Natural killer cell treated with Interleukin-12 subunit alpha and Interleukin-12 subunit beta and Interleukin-15 and Interleukin-18, amount 100 ng/mL, for 72 hours (primary cell): Measurements from ENCODE around the gene PUM1. TPM values are rescaled to one million over a fixed set of nuclear protein-coding genes. Genes with fewer than 3 reads are reported as not detected.
A peak's percentile ranks its signal among the peaks of the same experiment; 100 is the strongest.

Source experiments
- ATAC-seq, 2 donors: fragments of 150-1000 bp; cut with Tn5 transposase in 1 of 2; sonication (Bioruptor Pico), chemical (Tn5 transposase) in 1 of 2; 2 replicates each; pipeline ENCODE4 v1.10.0; 2021
- DNase-seq: peaks from one replicate; pipeline ENCODE4 v3.0.0; 2022; ENCODE audit warnings: low spot score
- H3K27ac Mint-ChIP-seq, 2 donors: 1 replicate in 1 of 2; 2 replicates in 1 of 2; pipeline ENCODE4 v1.8.0; 2022; ENCODE audit warnings: mixed read lengths in 2 of 2, mild to moderate bottlenecking in 1 of 2, moderate library complexity in 1 of 2
- H3K27me3 Mint-ChIP-seq, 2 donors: 1 replicate in 1 of 2; 2 replicates in 1 of 2; pipeline ENCODE4 v1.8.0; 2022; ENCODE audit warnings: mixed read lengths in 2 of 2
- H3K36me3 Mint-ChIP-seq: one replicate; pipeline ENCODE4 v1.8.0; 2022; ENCODE audit warnings: mixed read lengths
- H3K4me1 Mint-ChIP-seq, 2 donors: 1 replicate in 1 of 2; 2 replicates in 1 of 2; pipeline ENCODE4 v1.8.0; 2022; ENCODE audit warnings: low read depth in 2 of 2, mixed read lengths in 2 of 2, mild to moderate bottlenecking in 1 of 2
- H3K4me3 Mint-ChIP-seq: one replicate; pipeline ENCODE4 v1.8.0; 2022; ENCODE audit warnings: mixed read lengths
- H3K9me3 Mint-ChIP-seq: 2 replicates; pipeline ENCODE4 v1.8.0; 2022; ENCODE audit warnings: mixed read lengths
- total RNA-seq, 2 donors: library from RNA; stranded (reverse); gene quantifications; one replicate each; pipeline ENCODE4 v1.2.3, GENCODE V29; 2022

Gene PUM1
- total RNA-seq, 2 donors from 2014 or later, result 134 to 180 TPM

DNA sequence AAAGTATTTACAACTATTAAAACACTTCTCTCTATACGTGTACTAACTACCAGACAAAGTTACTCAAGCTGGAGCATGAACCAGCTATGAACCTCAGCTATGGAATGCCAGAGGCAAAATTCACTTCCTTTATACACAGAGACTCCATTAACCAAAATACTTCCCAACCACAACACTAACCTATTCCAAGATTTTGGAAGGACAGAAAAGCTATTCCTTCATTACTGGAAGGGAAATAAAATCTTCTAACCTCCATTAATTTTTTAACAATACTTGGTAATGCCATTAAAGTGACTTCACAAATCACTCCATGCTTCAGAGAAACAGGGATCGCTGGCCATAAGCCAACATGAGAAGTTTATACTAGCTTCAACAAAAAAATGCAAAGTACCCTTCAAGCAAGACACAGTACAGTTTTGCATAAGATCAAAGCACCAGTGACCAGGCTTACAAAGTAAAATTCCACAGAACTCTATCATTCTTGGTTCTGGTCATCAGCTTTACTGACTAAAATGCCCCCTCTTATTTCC lies 58.0 kb downstream of the PUM1 start:
- peak overlapping the region; percentile 6 to 73 for H3K27ac Mint-ChIP-seq
- H3K9me3 Mint-ChIP-seq, result no peaks in the 10 kb centered on the region
- H3K4me3 Mint-ChIP-seq, result no peak overlapping the region
- H3K36me3 Mint-ChIP-seq, result peaks cover 8% of the 10 kb centered on the region
- H3K4me1 Mint-ChIP-seq, result peaks cover 50 to 52% of the 10 kb centered on the region in 2 donors
- DNase-seq, result no peak
- H3K27me3 Mint-ChIP-seq, result no peaks in the 10 kb centered on the region
- no peak for ATAC-seq

DNA sequence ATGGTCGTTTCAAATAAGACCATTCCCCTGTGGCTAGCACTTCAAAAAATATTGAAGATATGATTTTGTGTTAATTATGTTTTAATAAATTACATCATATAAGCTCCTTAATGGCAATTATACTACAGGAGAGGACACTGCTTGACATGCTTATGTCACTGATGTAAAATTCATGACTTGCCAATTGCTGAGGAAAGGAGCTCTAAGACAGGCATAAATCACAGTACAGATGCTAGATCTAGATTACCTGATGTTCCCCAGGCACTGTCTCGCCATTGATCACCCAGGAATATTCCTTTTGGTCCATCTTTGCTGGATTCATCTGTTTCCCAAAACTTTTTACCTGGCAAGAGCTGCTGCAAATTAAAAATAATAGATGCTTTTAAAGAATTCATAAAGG lies 58.8 kb downstream of the PUM1 start:
- H3K9me3 Mint-ChIP-seq, result no peaks in the 10 kb centered on the region
- H3K27ac Mint-ChIP-seq, result no peak overlapping the region
- H3K4me1 Mint-ChIP-seq, result peaks cover 44 to 48% of the 10 kb centered on the region in 2 donors
- H3K4me3 Mint-ChIP-seq, result no peak overlapping the region
- H3K27me3 Mint-ChIP-seq, result no peaks in the 10 kb centered on the region
- no peak for DNase-seq
- ATAC-seq, result no peak
- peaks cover 8% of the 10 kb centered on the region for H3K36me3 Mint-ChIP-seq

DNA sequence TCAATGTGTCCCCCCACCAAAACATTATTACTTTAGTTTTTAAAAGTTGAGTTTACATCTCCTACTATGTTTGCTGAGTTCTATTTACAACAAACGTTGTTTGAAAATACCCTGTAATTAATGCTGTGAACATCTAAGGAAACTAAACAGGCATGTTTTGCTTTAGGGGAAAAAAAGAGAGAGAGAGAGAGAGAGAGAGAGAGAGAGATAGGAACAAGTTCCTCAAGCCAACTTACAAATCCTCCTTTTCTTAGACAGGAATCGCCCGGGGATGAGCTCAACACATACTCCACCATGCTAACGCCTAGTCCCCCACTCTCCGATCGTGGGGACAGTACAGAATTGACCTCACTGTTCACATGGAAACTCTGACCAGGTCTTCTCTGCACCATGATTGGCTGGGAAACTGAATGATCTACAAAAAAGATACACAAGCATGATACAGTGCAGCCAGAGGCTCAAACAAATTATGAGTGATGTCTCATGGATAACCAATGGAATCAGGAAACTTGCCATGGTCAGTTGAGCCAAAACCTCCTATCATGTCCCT lies 59.8 kb downstream of the PUM1 start:
- DNase-seq, result no peak
- peak overlapping the region in 1 of 2 donors; percentile 56 for H3K27ac Mint-ChIP-seq
- no peaks in the 10 kb centered on the region for H3K27me3 Mint-ChIP-seq
- peaks cover 39 to 43% of the 10 kb centered on the region in 2 donors for H3K4me1 Mint-ChIP-seq
- no peak overlapping the region for H3K4me3 Mint-ChIP-seq
- H3K9me3 Mint-ChIP-seq, result no peaks in the 10 kb centered on the region
- H3K36me3 Mint-ChIP-seq, result peaks cover 8% of the 10 kb centered on the region
- no peak for ATAC-seq

DNA sequence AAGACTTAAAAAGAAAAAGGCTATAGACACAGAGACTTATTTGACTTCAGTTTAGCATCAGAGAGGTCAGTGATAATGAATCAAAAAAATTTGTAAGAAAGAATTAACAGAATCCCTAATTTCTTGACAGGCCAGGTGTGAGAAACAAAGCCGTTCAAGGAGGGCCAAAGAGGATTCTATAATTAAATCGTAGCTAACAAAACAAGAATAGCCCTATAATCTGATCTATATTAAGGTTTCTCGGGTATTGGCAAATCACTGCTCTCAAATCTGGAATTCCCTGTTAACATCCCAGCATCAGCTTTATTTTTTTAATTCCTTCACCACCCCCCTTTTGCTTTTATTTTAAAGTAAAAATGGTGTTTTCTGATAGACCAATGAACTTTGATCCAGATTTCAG lies 60.3 kb downstream of the PUM1 start:
- DNase-seq (no peak), ATAC-seq (no peak)
- H3K27me3 Mint-ChIP-seq, result no peaks in the 10 kb centered on the region
- H3K4me3 Mint-ChIP-seq, result no peak overlapping the region
- H3K36me3 Mint-ChIP-seq, result peaks cover 8% of the 10 kb centered on the region
- peaks cover 34 to 38% of the 10 kb centered on the region in 2 donors for H3K4me1 Mint-ChIP-seq
- peak overlapping the region in 1 of 2 donors; percentile 56 for H3K27ac Mint-ChIP-seq
- no peaks in the 10 kb centered on the region for H3K9me3 Mint-ChIP-seq

DNA sequence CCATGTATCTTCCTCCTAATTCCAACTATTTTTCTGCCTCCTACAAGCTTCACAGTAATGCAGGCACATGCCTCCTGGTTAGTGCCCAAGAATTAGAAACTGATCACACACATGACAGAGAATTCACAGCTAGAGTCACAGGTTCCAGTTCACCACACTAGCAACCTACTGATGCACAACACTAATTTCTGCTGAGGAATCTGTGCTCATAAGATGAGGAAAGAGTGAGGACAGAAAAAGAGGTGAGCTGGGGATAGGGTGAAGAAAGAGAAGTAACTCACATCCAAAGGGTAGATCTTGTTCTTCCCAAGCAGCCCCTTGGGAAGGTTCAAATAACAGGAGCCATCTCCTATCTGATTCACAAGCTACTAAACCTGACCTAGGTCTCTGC lies 61.3 kb downstream of the PUM1 start:
- H3K36me3 Mint-ChIP-seq, result peaks cover 8% of the 10 kb centered on the region

DNA sequence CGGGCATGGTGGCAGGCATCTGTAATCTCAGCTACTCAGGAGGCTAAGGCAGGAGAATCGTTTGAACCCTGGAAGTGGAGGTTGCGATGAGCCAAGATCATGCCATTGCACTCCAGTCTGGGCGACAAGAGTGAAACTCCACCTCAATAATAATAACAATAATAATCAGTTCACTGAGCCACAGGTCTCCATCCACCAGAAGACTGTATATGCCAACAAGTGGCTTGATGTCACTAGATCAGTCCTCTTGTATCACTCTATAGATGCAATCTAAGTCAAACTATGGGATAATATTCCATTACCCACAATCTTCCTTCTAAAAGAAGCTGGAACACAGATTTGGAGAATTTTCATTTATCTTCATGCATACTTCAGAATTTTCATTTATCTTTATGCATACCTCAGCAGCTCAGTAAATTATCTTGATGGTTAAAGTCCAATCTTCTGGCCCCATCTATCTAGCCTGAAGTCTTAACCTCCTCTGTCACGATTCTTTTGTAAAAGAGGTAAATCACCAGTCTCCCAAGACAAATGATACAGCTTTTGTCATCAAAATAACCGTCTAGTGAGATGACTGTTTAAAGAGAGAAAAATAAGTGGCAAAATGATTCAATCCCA lies 61.8 kb downstream of the PUM1 start:
- H3K27ac Mint-ChIP-seq, result peak overlapping the region in 1 of 2 donors; percentile 41
- H3K27me3 Mint-ChIP-seq, result no peaks in the 10 kb centered on the region
- peaks cover 23 to 27% of the 10 kb centered on the region in 2 donors for H3K4me1 Mint-ChIP-seq
- no peak overlapping the region for H3K4me3 Mint-ChIP-seq
- H3K9me3 Mint-ChIP-seq, result no peaks in the 10 kb centered on the region
- H3K36me3 Mint-ChIP-seq, result peaks cover 8% of the 10 kb centered on the region
- ATAC-seq, result no peak
- no peak for DNase-seq

More for the DNA sequence above, 61.3 kb downstream of the PUM1 start:
- no peak for ATAC-seq
- H3K9me3 Mint-ChIP-seq, result no peaks in the 10 kb centered on the region
- H3K4me1 Mint-ChIP-seq, result peaks cover 24 to 29% of the 10 kb centered on the region in 2 donors
- H3K27me3 Mint-ChIP-seq, result no peaks in the 10 kb centered on the region
- no peak for DNase-seq
- peak overlapping the region in 1 of 2 donors; percentile 41 for H3K27ac Mint-ChIP-seq
- no peak overlapping the region for H3K4me3 Mint-ChIP-seq

DNA sequence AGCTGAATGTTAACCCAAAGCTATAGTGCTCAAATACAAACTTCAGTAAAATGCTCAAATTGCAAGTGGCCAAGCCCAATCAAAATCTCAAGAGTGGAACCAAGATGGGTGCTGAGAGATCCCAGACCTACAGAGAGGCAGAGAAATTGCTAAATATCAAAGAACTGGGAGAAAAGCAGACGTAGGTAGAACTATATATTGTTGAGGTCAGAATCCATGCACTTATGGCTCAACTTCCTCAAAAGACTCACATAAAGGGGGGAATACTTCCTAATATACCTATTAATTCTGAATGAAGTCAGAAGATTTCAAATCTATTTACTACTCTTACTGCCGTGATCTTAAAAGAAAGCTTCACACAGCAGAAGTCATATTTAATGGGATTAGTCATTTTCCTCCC lies 65.2 kb downstream of the PUM1 start:
- Mint-ChIP-seq H3K27ac (no peak overlapping the region), H3K36me3 (peaks cover 10% of the 10 kb centered on the region), H3K27me3 (no peaks in the 10 kb centered on the region)

DNA sequence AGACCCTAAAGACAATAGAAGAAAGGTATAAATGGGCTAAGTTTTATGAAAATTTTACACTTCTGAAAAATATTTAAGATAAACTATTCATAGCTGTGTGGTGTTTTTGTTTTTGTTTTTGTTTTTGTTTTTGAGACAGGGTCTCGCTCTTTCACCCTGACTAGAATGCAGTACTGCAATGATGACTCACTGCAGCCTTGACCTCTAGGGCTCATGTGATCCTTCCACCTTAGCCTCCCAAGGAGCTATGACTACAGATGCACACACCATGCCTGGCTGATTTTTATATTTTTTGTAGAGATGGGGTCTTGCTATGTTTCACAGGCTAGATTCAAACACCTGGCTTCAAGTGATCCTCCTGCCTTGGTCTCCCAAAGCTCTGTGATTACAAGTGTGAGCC lies 66.6 kb downstream of the PUM1 start:
- H3K9me3 Mint-ChIP-seq, result no peaks in the 10 kb centered on the region

More for the DNA sequence above, 65.2 kb downstream of the PUM1 start:
- Mint-ChIP-seq H3K9me3 (no peaks in the 10 kb centered on the region), H3K4me1 (peaks cover 24 to 27% of the 10 kb centered on the region in 2 donors), H3K4me3 (no peak overlapping the region)
- DNase-seq (no peak), ATAC-seq (no peak)

DNA sequence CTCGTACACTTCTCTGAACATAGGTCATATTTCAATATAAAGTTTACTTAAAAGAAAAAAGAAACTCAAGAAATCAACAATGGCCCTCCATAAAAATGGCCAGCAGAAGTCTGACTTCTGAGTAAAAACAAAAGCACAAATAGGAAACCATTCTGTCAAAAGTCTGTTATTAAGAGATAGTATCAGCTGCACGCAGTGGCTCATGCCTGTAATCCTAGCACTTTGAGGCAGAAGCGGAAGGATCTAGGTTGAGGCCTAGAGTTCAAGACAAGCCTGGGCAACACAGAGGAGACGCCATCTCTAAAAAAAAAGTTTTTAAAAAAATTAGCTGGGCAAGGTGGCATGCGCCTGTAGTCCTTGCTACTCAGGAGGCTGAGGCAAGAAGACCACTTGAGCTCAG lies 67.3 kb downstream of the PUM1 start:
- no peak overlapping the region for H3K4me3 Mint-ChIP-seq
- ATAC-seq (no peak), DNase-seq (no peak)
- peaks cover 18% of the 10 kb centered on the region for H3K36me3 Mint-ChIP-seq
- H3K9me3 Mint-ChIP-seq, result no peaks in the 10 kb centered on the region
- H3K27me3 Mint-ChIP-seq, result no peaks in the 10 kb centered on the region
- H3K27ac Mint-ChIP-seq, result no peak overlapping the region
- H3K4me1 Mint-ChIP-seq, result peaks cover 29 to 30% of the 10 kb centered on the region in 2 donors

More for the DNA sequence above, 66.6 kb downstream of the PUM1 start:
- DNase-seq (no peak), ATAC-seq (no peak)
- Mint-ChIP-seq H3K4me3 (no peak overlapping the region), H3K27ac (no peak overlapping the region), H3K4me1 (peaks cover 31 to 32% of the 10 kb centered on the region in 2 donors), H3K36me3 (peaks cover 18% of the 10 kb centered on the region), H3K27me3 (no peaks in the 10 kb centered on the region)

DNA sequence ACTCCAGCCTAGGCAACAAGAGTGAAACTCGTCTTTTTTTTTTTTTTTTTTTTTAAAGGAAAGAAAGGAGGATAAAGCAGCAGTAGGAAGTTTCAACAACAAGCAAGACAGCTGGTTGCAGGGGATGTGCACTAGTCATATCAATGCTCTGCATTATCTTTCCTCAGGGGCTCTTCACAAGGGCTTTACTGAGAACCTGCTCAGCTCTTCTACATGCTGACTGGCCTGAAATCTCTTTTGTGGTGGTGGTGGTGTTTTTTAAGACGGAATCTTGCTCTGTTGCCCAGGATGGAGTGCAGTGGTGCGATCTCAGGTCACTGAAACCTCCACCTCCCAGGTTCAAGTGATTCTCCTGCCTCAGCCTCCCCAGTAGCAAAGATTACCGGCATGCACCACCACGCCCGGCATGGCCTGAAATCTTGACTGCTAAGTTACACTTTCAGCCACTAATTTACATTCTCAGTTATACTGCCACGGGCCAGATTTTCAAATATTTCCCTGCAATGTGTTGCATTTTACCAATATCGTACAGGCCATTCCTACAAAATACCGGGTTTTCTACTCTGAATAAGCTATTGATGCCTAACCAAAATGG lies 68.0 kb downstream of the PUM1 start:
- peaks cover 18% of the 10 kb centered on the region for H3K36me3 Mint-ChIP-seq
- no peak for DNase-seq
- H3K9me3 Mint-ChIP-seq, result no peaks in the 10 kb centered on the region
- H3K4me3 Mint-ChIP-seq, result no peak overlapping the region
- peaks cover 25 to 33% of the 10 kb centered on the region in 2 donors for H3K4me1 Mint-ChIP-seq
- no peak for ATAC-seq
- no peak overlapping the region for H3K27ac Mint-ChIP-seq
- H3K27me3 Mint-ChIP-seq, result no peaks in the 10 kb centered on the region

DNA sequence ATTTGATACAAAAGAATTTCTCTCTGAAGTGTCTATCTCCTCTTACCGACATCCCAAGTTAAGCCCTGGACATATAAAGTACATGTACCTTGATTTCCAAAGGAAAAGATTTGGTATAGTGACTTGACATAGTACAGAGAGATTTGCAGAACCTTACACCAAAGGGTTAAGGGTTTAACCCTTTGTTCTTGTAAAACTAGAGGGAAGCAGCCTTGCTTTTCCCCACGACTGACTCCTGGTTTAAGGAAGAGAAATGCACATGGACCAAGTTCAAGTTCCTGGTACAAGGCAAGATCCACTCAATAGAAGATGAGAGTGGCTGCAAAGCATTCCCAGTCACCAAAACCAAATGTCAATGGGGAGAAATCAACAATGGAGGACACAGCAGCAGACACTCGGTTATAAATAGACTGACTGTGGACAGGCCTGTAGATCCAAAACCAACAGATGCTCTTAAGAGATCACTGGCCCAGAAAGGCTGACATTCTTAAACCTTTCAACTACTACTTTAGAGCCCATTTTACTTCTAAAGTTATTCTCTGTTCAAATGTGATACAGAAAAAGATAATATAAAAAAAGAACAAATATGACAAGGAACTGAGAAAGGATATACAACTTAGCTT lies 69.4 kb downstream of the PUM1 start:
- peaks cover 25 to 37% of the 10 kb centered on the region in 2 donors for H3K4me1 Mint-ChIP-seq
- no peak overlapping the region for H3K27ac Mint-ChIP-seq

DNA sequence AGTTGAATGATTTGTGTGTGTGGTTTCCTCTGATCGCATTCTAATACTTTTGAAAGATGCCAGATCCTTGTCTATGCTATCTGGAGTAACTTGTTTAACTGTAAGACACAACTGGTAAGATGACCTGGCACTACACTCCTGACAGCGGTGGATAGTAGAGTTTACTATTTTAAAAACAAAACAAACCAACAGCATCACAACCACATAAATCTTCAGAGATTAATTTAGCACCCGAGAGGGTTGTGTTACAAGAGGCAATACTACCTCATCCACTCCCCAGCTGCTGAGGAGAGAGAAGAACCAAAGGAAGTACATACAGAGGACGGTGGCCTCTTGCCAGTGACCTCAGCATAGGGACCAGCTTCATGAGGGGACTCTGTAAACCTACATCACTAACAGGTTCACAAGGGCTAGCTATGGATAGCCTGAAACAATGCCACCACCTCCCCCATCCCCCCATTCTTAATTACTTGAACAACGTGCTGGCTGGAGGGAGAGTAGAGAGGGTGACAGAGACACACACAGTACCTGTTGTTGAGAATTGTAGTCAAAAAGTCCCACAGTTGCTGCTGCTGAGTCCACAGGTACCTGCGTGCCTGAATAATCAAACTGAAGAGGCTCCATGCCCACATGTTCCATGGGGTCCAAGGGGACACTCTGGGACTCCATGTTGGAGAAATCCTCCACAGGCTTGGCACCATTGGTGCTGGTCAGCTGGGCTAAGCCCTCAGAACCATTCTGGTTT lies 73.5 kb downstream of the PUM1 start:
- DNase-seq, result no peak
- Mint-ChIP-seq H3K9me3 (no peaks in the 10 kb centered on the region), H3K4me3 (no peak overlapping the region), H3K36me3 (peaks cover 30% of the 10 kb centered on the region), H3K27ac (no peak overlapping the region), H3K4me1 (peaks cover 52 to 56% of the 10 kb centered on the region in 2 donors), H3K27me3 (no peaks in the 10 kb centered on the region)
- no peak for ATAC-seq

More for the DNA sequence above, 69.4 kb downstream of the PUM1 start:
- ATAC-seq, result no peak
- Mint-ChIP-seq H3K27me3 (no peaks in the 10 kb centered on the region), H3K36me3 (peaks cover 18% of the 10 kb centered on the region), H3K9me3 (no peaks in the 10 kb centered on the region), H3K4me3 (no peak overlapping the region)
- no peak for DNase-seq

DNA sequence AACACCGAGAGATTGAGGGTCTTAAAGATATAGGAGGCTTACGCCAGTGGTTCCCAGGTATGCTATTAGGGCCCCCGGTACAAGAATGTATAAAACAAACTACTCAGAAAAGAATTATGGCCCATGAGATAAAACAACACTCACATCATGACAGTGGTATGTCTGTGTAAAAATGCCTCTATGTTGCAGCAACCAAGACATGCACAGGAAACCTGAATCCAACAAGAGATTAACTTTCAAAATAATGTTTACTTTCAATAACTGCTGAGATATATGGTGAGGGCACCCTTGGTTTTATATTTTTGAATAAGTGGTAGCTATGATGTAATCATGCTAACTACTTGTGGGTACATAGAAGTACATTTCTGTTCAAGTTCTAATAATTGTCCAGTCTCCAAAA lies 74.9 kb downstream of the PUM1 start:
- DNase-seq (no peak), ATAC-seq (no peak)
- peak overlapping the region in 1 of 2 donors; percentile 65 for H3K27ac Mint-ChIP-seq

More for the DNA sequence above, 74.9 kb downstream of the PUM1 start:
- H3K4me1 Mint-ChIP-seq, result peaks cover 47 to 49% of the 10 kb centered on the region in 2 donors
- H3K4me3 Mint-ChIP-seq, result no peak overlapping the region
- no peaks in the 10 kb centered on the region for H3K9me3 Mint-ChIP-seq
- peaks cover 28% of the 10 kb centered on the region for H3K36me3 Mint-ChIP-seq
- H3K27me3 Mint-ChIP-seq, result no peaks in the 10 kb centered on the region
